ENCODE measurements around the gene ADORA2A. TPM values are rescaled to one million over a fixed set of nuclear protein-coding genes. Genes with fewer than 3 reads are reported as not detected.

ADORA2A gene
- 26.6 TPM for polyA plus RNA-seq

DNA sequence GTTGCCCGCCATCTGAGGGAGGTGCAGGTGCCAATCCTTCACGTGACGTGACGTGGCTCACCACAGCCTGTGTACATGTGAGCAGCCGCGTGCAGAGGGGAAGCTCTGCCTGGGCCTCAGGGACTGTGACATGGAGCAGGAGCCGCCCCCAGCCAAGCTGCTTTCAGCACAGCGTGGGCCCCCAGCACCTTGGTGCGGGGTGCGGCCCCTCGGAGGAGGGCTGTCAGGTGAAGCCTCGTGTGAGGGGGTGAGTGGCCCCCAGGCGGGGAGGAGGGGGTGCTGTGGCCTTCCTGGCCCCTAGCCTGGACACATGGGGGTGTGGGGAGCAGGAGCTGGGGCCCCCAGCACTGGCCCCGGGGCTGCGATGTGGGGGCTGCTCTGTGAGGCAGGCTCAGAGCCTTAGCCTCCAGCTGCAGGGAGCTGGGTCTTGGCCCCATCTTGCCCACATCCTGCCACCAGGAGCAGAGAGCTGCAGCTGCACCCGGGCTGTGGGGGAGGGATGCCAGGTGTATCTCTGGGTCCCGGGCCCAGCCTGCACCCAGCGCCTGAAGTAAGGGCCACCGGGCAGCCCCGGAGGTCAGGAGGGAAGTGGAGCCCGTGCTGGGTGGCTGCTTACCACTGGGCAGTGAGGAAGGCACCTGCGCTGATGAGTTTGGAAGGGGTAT lies at the start of gene ADORA2A:
Gene ADORA2A (plus strand): TSS at position 100 of the 665 bp plus-strand sequence. CDS start 5,806 bp downstream, outside the sequence.
- Mint-ChIP-seq H3K27me3 (peaks cover 1% of the 10 kb centered on the region), H3K4me1 (peaks cover 34 to 58% (median 47%) of the 10 kb centered on the region in 3 donors), H3K36me3 (no peaks in the 10 kb centered on the region), H3K27ac (peak within 1 kb of the TSS; percentile 96 to 100 (median 99)), H3K9me3 (no peaks in the 10 kb centered on the region), H3K4me3 (peak within 1 kb of the TSS; percentile 77 to 88 (median 80))

DNA sequence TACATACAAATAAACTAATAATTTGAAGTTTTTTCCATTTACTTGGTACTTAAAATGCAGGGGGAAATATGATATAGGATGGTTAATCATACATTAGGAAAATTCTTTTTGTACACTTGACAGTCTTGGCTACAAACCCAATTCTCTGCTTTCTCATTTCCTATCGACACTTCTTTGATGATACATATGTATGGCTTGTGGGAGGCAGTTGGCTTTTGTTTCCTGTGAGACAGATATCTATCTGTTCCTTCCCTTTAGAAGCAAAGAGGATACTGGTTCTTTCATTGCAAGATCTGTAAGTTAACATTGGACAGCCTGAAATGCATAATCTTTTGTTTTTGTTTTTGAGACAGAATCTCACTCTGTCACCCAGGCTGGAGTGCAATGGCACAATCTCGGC lies 47.9 kb upstream of the ADORA2A start:
- H3K27ac Mint-ChIP-seq: peak overlapping the region in 1 of 3 donors; percentile 54
- no peaks in the 10 kb centered on the region for H3K9me3 Mint-ChIP-seq
- no peak overlapping the region for H3K4me3 Mint-ChIP-seq
- no peaks in the 10 kb centered on the region for H3K27me3 Mint-ChIP-seq
- peaks cover 12% of the 10 kb centered on the region for H3K36me3 Mint-ChIP-seq
- peaks cover 2 to 5% (median 2%) of the 10 kb centered on the region in 3 donors for H3K4me1 Mint-ChIP-seq

DNA sequence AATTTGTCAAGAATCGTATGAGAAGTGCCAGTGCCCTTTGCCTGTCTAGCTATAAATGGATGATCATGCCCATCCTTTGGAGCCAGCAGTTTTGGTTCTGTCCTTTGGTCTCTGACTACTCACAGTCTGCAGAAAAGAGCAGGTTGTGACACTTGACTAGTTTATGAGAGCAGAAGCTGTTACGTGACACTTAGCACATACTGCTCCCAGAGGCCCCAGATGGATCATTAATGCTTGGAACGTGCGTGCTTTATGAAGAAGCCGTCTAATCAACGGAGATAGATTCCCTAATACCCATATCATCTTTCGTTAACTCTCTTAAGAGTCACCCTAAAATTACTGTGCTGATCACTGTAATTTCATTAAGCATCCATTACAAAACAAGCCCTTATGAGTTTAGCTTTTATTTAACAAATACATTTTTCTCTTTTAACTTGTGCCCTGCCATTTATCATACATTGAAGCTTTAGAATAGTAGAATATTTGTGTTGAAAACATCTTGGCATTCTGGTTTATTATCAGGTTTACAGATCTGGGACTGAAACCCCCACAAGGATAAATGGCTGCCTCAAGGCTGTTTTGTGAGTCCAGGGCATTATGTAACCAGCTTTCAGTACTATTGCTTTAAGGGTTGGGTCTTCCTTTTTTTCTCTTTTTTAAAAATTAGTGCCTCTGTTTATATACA lies 47.0 kb upstream of the ADORA2A start:
- H3K27me3 Mint-ChIP-seq: no peaks in the 10 kb centered on the region
- no peaks in the 10 kb centered on the region for H3K9me3 Mint-ChIP-seq
- peaks cover 2 to 5% (median 2%) of the 10 kb centered on the region in 3 donors for H3K4me1 Mint-ChIP-seq
- no peak overlapping the region for H3K4me3 Mint-ChIP-seq
- H3K36me3 Mint-ChIP-seq: peaks cover 9% of the 10 kb centered on the region
- H3K27ac Mint-ChIP-seq: no peak overlapping the region

DNA sequence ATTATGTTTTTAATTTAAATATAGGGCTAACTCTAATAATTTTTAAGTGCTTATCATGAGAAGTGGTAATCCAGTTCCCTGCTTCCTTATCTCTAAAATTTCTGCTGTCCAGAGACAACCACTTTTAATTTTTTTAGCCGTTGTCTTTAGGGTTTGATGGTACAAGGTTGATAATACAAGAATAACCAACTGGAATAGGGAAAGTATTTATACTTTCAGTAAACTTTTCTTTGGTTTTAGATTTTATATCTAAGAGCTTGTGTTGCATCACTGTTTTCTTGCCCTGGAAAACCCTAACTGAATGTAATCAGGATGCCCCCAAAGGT lies 46.5 kb upstream of the ADORA2A start:
- Mint-ChIP-seq H3K36me3 (peaks cover 9% of the 10 kb centered on the region), H3K27ac (no peak overlapping the region), H3K27me3 (no peaks in the 10 kb centered on the region), H3K4me1 (peaks cover 2 to 5% (median 2%) of the 10 kb centered on the region in 3 donors), H3K4me3 (no peak overlapping the region), H3K9me3 (no peaks in the 10 kb centered on the region)

DNA sequence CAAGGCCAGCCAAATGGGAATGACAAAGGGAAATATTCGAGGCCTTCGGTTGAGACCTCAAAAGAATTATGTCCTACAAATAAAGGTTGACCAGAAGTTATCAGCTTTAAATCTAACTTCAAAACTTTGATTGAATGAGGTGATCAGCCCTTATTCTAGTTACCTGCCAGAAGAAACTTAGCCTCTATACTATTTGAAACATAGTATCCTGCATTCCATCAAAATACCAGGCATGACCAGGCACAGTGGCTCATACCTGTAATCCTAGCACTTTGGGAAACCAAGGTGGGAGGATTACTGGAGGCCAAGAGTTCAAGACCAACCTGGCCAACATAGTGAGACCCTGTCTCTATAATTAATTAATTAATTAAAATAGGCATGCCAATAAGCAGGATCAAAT lies 44.3 kb upstream of the ADORA2A start:
- no peaks in the 10 kb centered on the region for H3K9me3 Mint-ChIP-seq
- H3K36me3 Mint-ChIP-seq: peaks cover 4% of the 10 kb centered on the region
- H3K4me3 Mint-ChIP-seq: no peak overlapping the region
- H3K4me1 Mint-ChIP-seq: peaks cover 2 to 10% (median 2%) of the 10 kb centered on the region in 3 donors
- H3K27me3 Mint-ChIP-seq: no peaks in the 10 kb centered on the region
- no peak overlapping the region for H3K27ac Mint-ChIP-seq

DNA sequence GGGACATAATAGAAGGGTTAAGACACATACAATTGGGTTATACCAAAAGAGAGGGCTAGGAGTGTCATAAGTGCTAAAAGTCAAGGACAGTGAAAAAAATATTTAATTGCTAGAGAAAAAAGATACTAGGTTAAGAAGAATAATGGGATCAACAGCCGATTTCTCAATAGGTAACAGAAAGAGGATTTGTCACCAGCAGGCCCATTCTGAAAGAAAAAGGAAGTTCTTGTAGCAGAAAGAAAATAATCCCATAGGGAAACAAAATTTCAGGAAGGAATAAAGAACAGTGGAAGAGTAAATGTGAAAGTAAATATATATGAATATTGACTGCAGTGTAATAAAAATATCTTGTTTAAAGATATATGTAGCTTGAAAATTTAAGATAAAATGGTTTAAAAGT lies 43.3 kb upstream of the ADORA2A start:
- H3K36me3 Mint-ChIP-seq: peaks cover 4% of the 10 kb centered on the region
- H3K4me3 Mint-ChIP-seq: no peak overlapping the region
- no peaks in the 10 kb centered on the region for H3K9me3 Mint-ChIP-seq
- peak overlapping the region in 1 of 3 donors; percentile 63 for H3K27ac Mint-ChIP-seq
- no peaks in the 10 kb centered on the region for H3K27me3 Mint-ChIP-seq
- H3K4me1 Mint-ChIP-seq: peaks cover 2 to 10% (median 2%) of the 10 kb centered on the region in 3 donors

DNA sequence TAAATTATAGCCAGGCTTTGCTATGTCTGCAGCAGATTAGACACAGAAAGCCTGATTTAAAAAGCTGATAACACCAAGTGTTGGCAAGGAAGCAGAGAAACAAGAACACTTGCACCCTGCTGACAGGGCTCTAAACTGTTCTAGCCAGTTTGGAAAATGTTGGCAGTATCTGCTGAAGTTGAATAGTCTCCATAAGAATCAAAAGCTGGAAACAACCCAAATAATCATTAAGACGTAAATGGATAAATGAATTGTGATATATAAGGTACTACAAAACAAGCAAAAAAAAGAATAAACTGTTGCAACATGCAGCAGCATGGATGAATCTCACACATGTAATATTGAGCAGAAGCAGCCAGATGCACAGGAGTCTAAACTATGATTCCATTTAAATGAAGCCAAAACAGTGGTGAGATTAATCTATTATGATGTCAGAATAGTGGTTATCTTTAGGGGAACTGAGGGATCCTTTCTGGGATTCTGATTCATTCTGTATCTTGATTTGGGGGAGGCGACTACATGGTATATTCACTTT lies 40.4 kb upstream of the ADORA2A start:
- Mint-ChIP-seq H3K9me3 (no peaks in the 10 kb centered on the region), H3K27ac (no peak overlapping the region), H3K27me3 (no peaks in the 10 kb centered on the region), H3K4me3 (no peak overlapping the region), H3K4me1 (peaks cover 5 to 19% (median 5%) of the 10 kb centered on the region in 3 donors), H3K36me3 (peaks cover 2% of the 10 kb centered on the region)

DNA sequence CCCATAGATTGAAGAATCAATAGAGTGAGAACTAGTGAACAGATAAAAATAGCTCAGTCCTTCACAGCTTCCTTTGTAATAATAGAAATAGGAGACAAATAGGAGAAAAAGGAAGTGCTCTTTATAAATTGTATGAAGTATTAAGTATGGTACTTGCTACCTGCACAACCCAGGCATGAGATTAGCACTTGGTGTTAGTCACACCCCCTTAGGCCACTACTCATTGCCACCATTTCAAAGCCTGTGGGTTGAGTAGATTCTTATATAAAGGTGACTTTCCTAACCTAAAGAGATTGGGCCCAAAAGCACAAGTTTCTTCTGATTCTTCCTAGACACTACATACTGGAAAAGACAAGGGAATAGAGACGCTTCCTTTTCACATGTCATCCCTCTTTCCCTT lies 37.7 kb upstream of the ADORA2A start:
- Mint-ChIP-seq H3K27me3 (no peaks in the 10 kb centered on the region), H3K27ac (peak overlapping the region in 1 of 3 donors; percentile 52), H3K4me3 (no peak overlapping the region), H3K36me3 (no peaks in the 10 kb centered on the region), H3K9me3 (no peaks in the 10 kb centered on the region), H3K4me1 (peaks cover 3 to 14% (median 3%) of the 10 kb centered on the region in 3 donors)

DNA sequence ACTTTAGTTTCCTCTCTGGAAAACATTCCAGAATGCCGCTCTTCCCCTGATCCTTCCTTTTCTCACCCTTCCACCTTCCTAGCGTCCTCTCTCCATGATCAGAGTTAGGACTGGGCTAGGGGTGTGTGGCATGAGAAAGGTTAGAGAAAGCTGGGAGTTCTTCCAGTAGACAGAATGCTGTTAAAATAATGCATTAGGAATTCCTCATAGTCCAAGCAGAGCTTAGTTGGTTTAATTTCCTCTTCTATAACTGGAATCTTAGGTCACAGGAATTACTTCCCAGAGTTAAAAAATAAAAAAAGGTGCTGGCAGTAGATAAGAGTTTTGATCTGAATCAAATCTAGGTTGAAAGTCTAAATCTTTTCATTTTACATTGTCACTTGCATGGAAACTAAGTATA lies 37.2 kb upstream of the ADORA2A start:
- Mint-ChIP-seq H3K27ac (peak overlapping the region in 2 of 3 donors; percentile 52 to 73), H3K4me1 (peaks cover 3 to 16% (median 3%) of the 10 kb centered on the region in 3 donors), H3K36me3 (no peaks in the 10 kb centered on the region), H3K27me3 (no peaks in the 10 kb centered on the region), H3K4me3 (no peak overlapping the region), H3K9me3 (no peaks in the 10 kb centered on the region)

DNA sequence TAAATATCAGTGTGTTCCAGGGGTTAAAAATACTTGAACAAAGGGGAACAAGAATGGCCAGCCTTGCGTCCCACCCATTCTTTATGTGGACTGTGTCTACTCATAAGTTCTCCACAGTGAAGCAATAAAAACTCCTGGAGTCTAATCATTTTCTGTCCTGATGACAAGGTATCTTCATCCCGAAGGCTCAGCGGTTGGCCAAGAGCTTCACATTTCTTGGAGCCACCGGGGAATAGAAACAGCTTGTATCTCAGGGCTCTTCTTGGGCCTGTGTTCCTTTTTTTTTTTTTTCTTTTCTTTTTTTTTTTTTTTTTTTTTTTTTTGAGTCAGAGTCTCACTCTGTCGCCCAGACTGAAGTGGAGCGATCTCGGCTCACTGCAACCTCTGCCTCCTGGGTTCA lies 36.8 kb upstream of the ADORA2A start:
- Mint-ChIP-seq H3K4me1 (peaks cover 3 to 18% (median 5%) of the 10 kb centered on the region in 3 donors), H3K27me3 (no peaks in the 10 kb centered on the region), H3K9me3 (no peaks in the 10 kb centered on the region), H3K4me3 (no peak overlapping the region), H3K27ac (no peak overlapping the region), H3K36me3 (peaks cover 2% of the 10 kb centered on the region)

DNA sequence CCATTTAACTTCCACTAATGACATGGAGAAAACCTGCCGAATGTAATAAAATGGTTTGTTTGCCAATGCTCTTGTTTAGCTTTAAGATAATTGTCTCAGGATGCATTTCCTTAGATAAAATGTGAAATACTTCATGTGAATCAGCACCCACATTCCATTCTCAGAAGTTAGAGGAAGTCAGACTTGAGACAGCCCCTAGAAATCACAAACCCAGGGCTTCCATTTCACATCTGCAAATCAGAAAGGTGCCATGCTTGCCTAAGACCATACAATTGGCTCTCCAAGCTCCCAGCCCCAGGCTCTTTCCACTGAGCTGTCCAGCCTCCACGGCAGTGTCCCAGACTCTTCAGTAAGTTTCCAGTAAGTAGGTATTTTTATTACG lies 35.6 kb upstream of the ADORA2A start:
- Mint-ChIP-seq H3K27ac (no peak overlapping the region), H3K9me3 (no peaks in the 10 kb centered on the region), H3K27me3 (no peaks in the 10 kb centered on the region), H3K4me3 (no peak overlapping the region), H3K4me1 (peaks cover 3 to 18% (median 5%) of the 10 kb centered on the region in 3 donors), H3K36me3 (peaks cover 5% of the 10 kb centered on the region)

DNA sequence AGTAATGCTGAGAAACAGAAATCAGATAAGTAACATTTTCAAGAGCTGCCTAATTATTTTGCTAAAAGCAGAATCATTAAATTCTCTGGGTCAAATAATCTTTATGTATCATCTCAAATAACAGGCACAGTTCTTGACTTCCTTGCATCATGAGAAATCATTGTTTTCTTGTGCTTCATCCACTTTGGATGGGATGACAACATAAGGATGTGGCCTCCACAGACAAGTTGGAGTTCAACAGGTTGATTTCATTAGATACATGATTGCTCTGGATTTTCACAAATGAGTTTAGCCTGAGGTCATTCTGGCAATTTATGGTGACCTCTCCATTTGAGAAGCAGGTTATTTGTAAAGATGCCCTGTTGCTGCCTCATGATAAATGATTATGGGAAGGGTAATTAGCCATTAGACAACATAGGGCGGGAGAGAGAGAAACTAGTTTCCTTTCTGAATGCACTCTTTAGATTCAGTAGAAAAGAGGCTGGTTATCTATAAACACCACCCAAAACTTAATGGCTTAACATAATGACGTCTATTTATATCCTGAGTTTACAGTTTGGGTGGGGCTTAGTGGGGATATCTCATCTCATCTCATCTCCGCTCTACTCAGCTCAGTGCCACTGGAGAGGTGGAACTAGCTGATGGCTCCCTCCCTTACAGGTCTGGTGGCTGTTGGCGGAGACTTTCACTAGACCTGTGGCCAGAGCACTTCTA lies 35.0 kb upstream of the ADORA2A start:
- Mint-ChIP-seq H3K4me3 (no peak overlapping the region), H3K27me3 (no peaks in the 10 kb centered on the region), H3K36me3 (peaks cover 5% of the 10 kb centered on the region), H3K4me1 (peaks cover 6 to 13% (median 8%) of the 10 kb centered on the region in 3 donors), H3K27ac (peak overlapping the region in 1 of 3 donors; percentile 64), H3K9me3 (no peaks in the 10 kb centered on the region)

DNA sequence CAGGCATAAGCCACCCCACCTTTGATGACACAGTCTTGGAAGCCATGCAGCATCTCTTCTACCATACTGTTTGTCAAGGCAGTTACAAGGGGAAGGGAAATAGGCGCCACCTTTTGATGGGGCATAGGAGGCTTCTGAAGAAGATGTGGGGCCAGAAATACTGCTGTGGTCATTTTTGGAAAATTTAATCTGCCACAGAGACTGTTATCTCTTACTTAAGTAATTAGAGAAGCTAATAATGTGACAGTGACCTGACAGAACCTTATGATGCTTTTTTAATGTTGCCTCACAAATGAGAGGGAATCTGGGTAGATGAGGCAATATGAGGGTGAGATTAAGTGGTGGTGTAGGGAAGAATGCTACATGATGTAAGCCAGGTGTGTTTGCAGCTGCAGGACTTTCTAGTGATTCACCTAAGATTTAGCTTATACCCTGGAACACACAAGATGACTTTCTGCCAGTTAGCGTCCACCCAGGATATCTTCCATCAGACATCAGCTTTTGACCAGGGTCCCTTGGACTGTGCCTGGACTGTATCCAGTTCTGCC lies 34.3 kb upstream of the ADORA2A start:
- peaks cover 11 to 16% (median 13%) of the 10 kb centered on the region in 3 donors for H3K4me1 Mint-ChIP-seq
- H3K9me3 Mint-ChIP-seq: no peaks in the 10 kb centered on the region
- peaks cover 5% of the 10 kb centered on the region for H3K36me3 Mint-ChIP-seq
- no peak overlapping the region for H3K4me3 Mint-ChIP-seq
- H3K27ac Mint-ChIP-seq: peak overlapping the region in 1 of 3 donors; percentile 64
- no peaks in the 10 kb centered on the region for H3K27me3 Mint-ChIP-seq

DNA sequence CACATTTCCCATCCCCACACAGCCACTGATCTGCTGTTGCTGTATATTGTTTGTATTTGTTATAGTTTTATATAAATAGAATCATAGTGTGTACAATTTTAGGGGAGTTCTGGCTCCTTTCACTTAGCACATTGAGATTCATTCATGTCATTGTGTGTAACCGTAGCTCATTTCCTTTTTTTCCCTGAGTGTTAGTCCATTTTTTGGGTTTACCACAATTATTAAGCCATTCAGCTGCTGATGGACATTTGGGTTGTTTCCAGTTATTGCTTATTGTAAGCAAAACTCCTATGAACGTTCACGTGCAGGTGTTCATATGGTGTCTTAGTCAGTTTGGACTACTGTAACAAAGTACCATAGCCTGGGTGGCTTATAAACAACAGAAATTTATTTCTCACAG lies 33.6 kb upstream of the ADORA2A start:
- no peaks in the 10 kb centered on the region for H3K9me3 Mint-ChIP-seq
- peak overlapping the region in 2 of 3 donors; percentile 25 to 53 for H3K27ac Mint-ChIP-seq
- peaks cover 5% of the 10 kb centered on the region for H3K36me3 Mint-ChIP-seq
- no peaks in the 10 kb centered on the region for H3K27me3 Mint-ChIP-seq
- peaks cover 19 to 24% (median 19%) of the 10 kb centered on the region in 3 donors for H3K4me1 Mint-ChIP-seq
- H3K4me3 Mint-ChIP-seq: no peak overlapping the region

DNA sequence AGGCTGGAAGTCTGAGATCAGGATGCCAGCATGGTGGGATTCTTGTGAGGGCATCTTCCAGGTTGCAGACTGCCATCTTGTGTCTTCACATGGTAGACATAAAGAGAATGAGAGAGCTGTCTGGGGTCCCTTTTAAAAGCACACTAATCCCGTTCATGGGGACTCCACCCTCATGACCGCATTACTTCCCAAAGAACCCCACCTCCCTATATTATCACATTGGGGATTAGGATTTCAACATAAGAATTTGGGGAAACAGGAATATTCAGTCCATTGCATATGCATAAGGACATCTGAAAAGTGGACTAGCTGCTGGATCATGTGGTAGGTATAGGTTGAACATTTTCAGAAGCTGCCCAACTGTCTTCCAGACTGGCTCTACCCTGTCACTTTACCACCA lies 33.1 kb upstream of the ADORA2A start:
- Mint-ChIP-seq H3K27me3 (no peaks in the 10 kb centered on the region), H3K4me3 (no peak overlapping the region), H3K4me1 (peaks cover 19 to 24% (median 21%) of the 10 kb centered on the region in 3 donors), H3K27ac (no peak overlapping the region), H3K36me3 (peaks cover 5% of the 10 kb centered on the region), H3K9me3 (no peaks in the 10 kb centered on the region)

Data from IgD-negative memory B cell (primary cell).